CD14-positive monocyte (primary cell): ENCODE data around the gene PARD6B. TPM values are rescaled to one million over a fixed set of nuclear protein-coding genes. Genes with fewer than 3 reads are reported as not detected.
A peak's percentile ranks its signal among the peaks of the same experiment; 100 is the strongest.

Source experiments
- DNase-seq, 3 donors: peaks; one replicate each; pipeline ENCODE4 v3.0.0-alpha.2; 2011 to 2022
- H2AFZ ChIP-seq: 2 replicates; pipeline ENCODE4 v1.6.0; 2012; ENCODE audit warnings: mild to moderate bottlenecking, low read depth, low read length, inconsistent platforms; ENCODE audit not compliant: insufficient read depth, poor library complexity, severe bottlenecking
- H3K27ac ChIP-seq, 2 donors: 1 replicate in 1 of 2; 2 replicates in 1 of 2; pipeline ENCODE4 v1.5.1; 2012 to 2013; ENCODE audit warnings: low read length in 2 of 2, control low read depth in 1 of 2, inconsistent platforms in 1 of 2, low read depth in 1 of 2, mild to moderate bottlenecking in 1 of 2
- H3K27me3 ChIP-seq, 2 donors: one replicate each; pipeline versions ENCODE4 v1.6.0 to v1.6.1; 2011 to 2013; ENCODE audit warnings: low read length in 2 of 2; ENCODE audit not compliant: control insufficient read depth in 2 of 2, insufficient read depth in 2 of 2
- H3K36me3 ChIP-seq, 2 donors: replicated peaks in 1 of 2; 1 replicate in 1 of 2; 2 replicates in 1 of 2; pipeline versions ENCODE4 v1.5.1 to v1.6.1; 2012 to 2013; ENCODE audit warnings: low read length in 2 of 2, control low read depth in 1 of 2, inconsistent platforms in 1 of 2, mild to moderate bottlenecking in 1 of 2; ENCODE audit not compliant: insufficient read depth in 2 of 2, control insufficient read depth in 1 of 2
- H3K4me1 ChIP-seq, 2 donors: 1 replicate in 1 of 2; 2 replicates in 1 of 2; pipeline versions ENCODE4 v1.5.1 to v1.6.1; 2012 to 2013; ENCODE audit warnings: low read length in 2 of 2, control low read depth in 1 of 2, inconsistent platforms in 1 of 2, mild to moderate bottlenecking in 1 of 2, moderate library complexity in 1 of 2; ENCODE audit not compliant: insufficient read depth in 2 of 2, control insufficient read depth in 1 of 2
- H3K4me2 ChIP-seq: replicated peaks from 2 replicates; pipeline ENCODE3; 2012; ENCODE audit warnings: low read length, moderate library complexity, mild to moderate bottlenecking; ENCODE audit not compliant: poor library complexity, severe bottlenecking; ENCODE audit errors: extremely low read depth
- H3K4me3 ChIP-seq, 3 experiments: fragments of 200-600 bp in 1 of 3; sonication (generic) in 1 of 3; replicated peaks in 1 of 3; 1 replicate in 2 of 3; 2 replicates in 1 of 3; pipeline ENCODE4 v1.5.1; 2011 to 2013; ENCODE audit warnings: low read length in 3 of 3, mild to moderate bottlenecking in 3 of 3, control low read depth in 2 of 3, low read depth in 2 of 3, inconsistent platforms in 1 of 3, moderate library complexity in 1 of 3
- H3K79me2 ChIP-seq: 2 replicates; pipeline ENCODE4 v1.6.0; 2012; ENCODE audit warnings: mild to moderate bottlenecking, control low read depth, inconsistent platforms, low read length, moderate library complexity; ENCODE audit not compliant: insufficient read depth
- H3K9ac ChIP-seq: 2 replicates; pipeline ENCODE4 v1.6.0; 2017; ENCODE audit warnings: low read length, mild to moderate bottlenecking; ENCODE audit not compliant: insufficient read depth, poor library complexity, severe bottlenecking
- H3K9me3 ChIP-seq, 2 donors: replicated peaks in 1 of 2; 1 replicate in 1 of 2; 2 replicates in 1 of 2; pipeline versions ENCODE4 v1.5.1 to v1.6.1; 2012 to 2013; ENCODE audit warnings: low read length in 2 of 2, control low read depth in 1 of 2; ENCODE audit not compliant: control insufficient read depth in 1 of 2, insufficient read depth in 1 of 2
- H4K20me1 ChIP-seq: 2 replicates; pipeline ENCODE4 v1.6.0; 2012; ENCODE audit warnings: mild to moderate bottlenecking, low read length, control low read depth, moderate library complexity; ENCODE audit not compliant: insufficient read depth
- H3K27ac Mint-ChIP-seq, 7 donors: one replicate each; pipeline ENCODE4 v1.8.0; 2020; ENCODE audit warnings: mild to moderate bottlenecking in 7 of 7, mixed read lengths in 7 of 7, moderate library complexity in 6 of 7, inconsistent platforms in 2 of 7
- H3K27me3 Mint-ChIP-seq, 3 donors: one replicate each; pipeline ENCODE4 v1.8.0; 2021 to 2022; ENCODE audit warnings: low read depth in 3 of 3, mild to moderate bottlenecking in 3 of 3, mixed read lengths in 3 of 3, moderate library complexity in 3 of 3, inconsistent platforms in 1 of 3
- H3K36me3 Mint-ChIP-seq, 2 donors: one replicate each; pipeline ENCODE4 v1.8.0; 2020; ENCODE audit warnings: mixed read lengths in 2 of 2, inconsistent platforms in 1 of 2, mild to moderate bottlenecking in 1 of 2
- H3K4me1 Mint-ChIP-seq: one replicate; pipeline ENCODE4 v1.8.0; 2020; ENCODE audit warnings: mild to moderate bottlenecking, mixed read lengths
- H3K4me3 Mint-ChIP-seq, 2 donors: one replicate each; pipeline ENCODE4 v1.8.0; 2020; ENCODE audit warnings: mild to moderate bottlenecking in 2 of 2, mixed read lengths in 2 of 2, moderate library complexity in 1 of 2
- H3K9me3 Mint-ChIP-seq, 7 donors: one replicate each; pipeline ENCODE4 v1.8.0; 2020 to 2022; ENCODE audit warnings: mixed read lengths in 7 of 7, mild to moderate bottlenecking in 6 of 7, moderate library complexity in 6 of 7, inconsistent platforms in 2 of 7
- CTCF ChIP-seq: fragments of 200-600 bp; IDR thresholded peaks from one replicate; pipeline ENCODE4 v1.8.0; 2022; ENCODE audit warnings: antibody characterized with exemption, mild to moderate bottlenecking
- WGBS: methylation state at CpG from one replicate; pipeline ENCODE4 v1.1.5; 2013; ENCODE audit warnings: missing lambda C conversion rate; ENCODE audit not compliant: insufficient coverage; 5-methylcytosine and 5-hydroxymethylcytosine counted together
- intact Hi-C, 2 donors: fragments of 100-400 bp; cut with micrococcal nuclease; formaldehyde crosslinking; loops; one replicate each; pipeline versions ENCODE4 v1.15.0 to v1.15.1; 2023
- polyA plus RNA-seq, 3 donors: library from polyadenylated mRNA; depleted of rRNA in 1 of 3; unstranded in 2 of 3; stranded (reverse) in 1 of 3; fragments of 300-500 nt in 2 of 3; fragments of >200 nt in 1 of 3; fragmentation: Illumina TruSeq in 2 of 3; gene quantifications; 1 replicate in 2 of 3; 2 replicates in 1 of 3; pipeline ENCODE4 v1.2.3, GENCODE V29; 2012 to 2021

The PARD6B gene
- polyA plus RNA-seq, 3 donors = 0.04 to 0.13 (median 0.13) TPM

GRCh38 chr20:50789968-50790650, 58.7 kb downstream of the PARD6B start:
- peak overlapping the region in 2 of 7 donors; percentile 48 to 50 for H3K27ac Mint-ChIP-seq
- no peak overlapping the region for H3K4me3 Mint-ChIP-seq
- Histone ChIP-seq H3K79me2 (no peaks in the 10 kb centered on the region), H3K36me3 (no peaks in the 10 kb centered on the region), H3K4me1 (peaks cover 26 to 33% of the 10 kb centered on the region in 2 donors), H4K20me1 (no peaks in the 10 kb centered on the region), H3K4me2 (peak overlapping the region; percentile 74), H3K27ac (no peak overlapping the region), H3K9ac (no peak overlapping the region), H3K9me3 (no peaks in the 10 kb centered on the region), H2AFZ (peak overlapping the region; percentile 86), H3K27me3 (peaks cover under 1 to 2% of the 10 kb centered on the region in 2 donors), H3K4me3 (no peak overlapping the region)
- peaks cover 23% of the 10 kb centered on the region for H3K4me1 Mint-ChIP-seq
- H3K36me3 Mint-ChIP-seq = no peaks in the 10 kb centered on the region
- no peak for DNase-seq
- H3K9me3 Mint-ChIP-seq = no peaks in the 10 kb centered on the region
- peaks cover 0 to 14% (median 6%) of the 10 kb centered on the region in 3 donors for H3K27me3 Mint-ChIP-seq
- no peak for TF ChIP-seq CTCF
- 72% methylated on average over 4 of the region's 11 CpGs for WGBS
- intact Hi-C loops = loop anchor here (5.0 to 10.0 kb wide), 2 partner anchors 137 to 145 kb away; partner anchors contain the start of gene ADNP (in 1 of the 2)

GRCh38 chr20:50790651-50791277, 59.4 kb downstream of the PARD6B start:
- Histone ChIP-seq H3K79me2 (no peaks in the 10 kb centered on the region), H3K27ac (no peak overlapping the region), H3K9me3 (no peaks in the 10 kb centered on the region), H4K20me1 (no peaks in the 10 kb centered on the region), H3K9ac (peak overlapping the region; percentile 18), H2AFZ (peak overlapping the region; percentile 86), H3K4me1 (peaks cover 30 to 40% of the 10 kb centered on the region in 2 donors), H3K27me3 (peaks cover 7 to 8% of the 10 kb centered on the region in 2 donors), H3K36me3 (no peaks in the 10 kb centered on the region), H3K4me3 (peak overlapping the region in 1 of 3 experiments; percentile 52), H3K4me2 (peak overlapping the region; percentile 74)
- DNase-seq = peak; percentile 49 to 58 (median 55)
- Mint-ChIP-seq H3K27me3 (peaks cover 4 to 20% (median 8%) of the 10 kb centered on the region in 3 donors), H3K9me3 (no peaks in the 10 kb centered on the region), H3K4me3 (peak overlapping the region in 1 of 2 donors; percentile 31), H3K4me1 (peaks cover 27% of the 10 kb centered on the region), H3K27ac (peak overlapping the region in 2 of 7 donors; percentile 46 to 73), H3K36me3 (no peaks in the 10 kb centered on the region)
- TF ChIP-seq CTCF = peak; percentile 67
- WGBS = 2% methylated on average over 18 of the region's 23 CpGs
- intact Hi-C loops = loop anchor here (5.0 to 10.0 kb wide), 2 partner anchors 137 to 144 kb away; partner anchors contain the start of gene ADNP (in 1 of the 2)
